Left kidney (tissue), 2 donors: ENCODE results near the gene GLIS1. TPM values are rescaled to one million over a fixed set of nuclear protein-coding genes. Genes with fewer than 3 reads are reported as not detected.

Source experiments
- DNase-seq: peaks from one replicate; pipeline ENCODE4 v3.0.0-alpha.2; 2013
- polyA plus RNA-seq: library from polyadenylated mRNA; unstranded; fragments of 120-200 nt; gene quantifications from one replicate; pipeline ENCODE4 v1.2.1, GENCODE V29; 2013; ENCODE audit not compliant: insufficient read length

Gene GLIS1
- polyA plus RNA-seq, 1 donor, result 2.5 TPM

- no peak for DNase-seq
These were observed 59.8 kb downstream of the GLIS1 start for GRCh38 chr1:53678938-53679825.

DNA sequence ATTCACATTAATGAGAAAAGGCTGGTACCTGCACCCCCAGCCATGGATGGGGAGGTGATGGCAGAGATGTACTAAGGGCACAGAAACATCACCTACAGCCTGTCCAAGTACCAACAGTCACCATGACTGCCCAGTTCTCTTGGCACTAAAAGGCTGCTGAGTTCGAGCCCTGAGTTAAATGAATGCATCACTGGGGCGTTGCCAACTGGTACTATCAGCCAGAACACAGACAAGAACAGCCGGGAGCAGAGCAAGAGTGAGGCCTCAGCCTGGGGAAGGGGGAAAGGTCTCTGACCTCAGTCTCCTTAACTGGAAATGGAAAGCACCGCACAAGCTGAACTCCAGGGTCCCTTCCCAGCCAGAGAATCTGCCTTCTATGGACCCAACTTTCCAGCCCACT is 60.5 kb downstream of the GLIS1 start:
- DNase-seq, result no peak

DNA sequence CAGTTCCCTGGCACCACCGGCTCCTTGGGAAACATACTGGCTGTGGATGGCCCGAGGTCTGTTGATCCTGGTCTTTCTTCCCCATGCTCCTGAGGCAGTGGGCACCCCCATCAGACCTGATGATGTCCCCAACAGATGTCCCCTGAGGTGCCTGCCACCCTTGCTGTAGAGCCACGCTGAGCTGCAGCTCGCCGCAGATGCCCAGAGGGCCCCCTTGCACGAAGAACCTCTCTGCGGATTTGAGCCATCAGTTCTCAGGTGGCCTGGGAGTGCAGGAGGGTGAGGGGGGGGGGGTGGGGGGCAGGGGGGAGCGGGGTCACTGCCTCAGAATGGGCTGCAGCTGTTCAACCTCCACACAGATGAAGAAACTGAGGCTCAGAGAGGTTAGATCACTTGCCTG is 60.9 kb downstream of the GLIS1 start:
- no peak for DNase-seq

DNA sequence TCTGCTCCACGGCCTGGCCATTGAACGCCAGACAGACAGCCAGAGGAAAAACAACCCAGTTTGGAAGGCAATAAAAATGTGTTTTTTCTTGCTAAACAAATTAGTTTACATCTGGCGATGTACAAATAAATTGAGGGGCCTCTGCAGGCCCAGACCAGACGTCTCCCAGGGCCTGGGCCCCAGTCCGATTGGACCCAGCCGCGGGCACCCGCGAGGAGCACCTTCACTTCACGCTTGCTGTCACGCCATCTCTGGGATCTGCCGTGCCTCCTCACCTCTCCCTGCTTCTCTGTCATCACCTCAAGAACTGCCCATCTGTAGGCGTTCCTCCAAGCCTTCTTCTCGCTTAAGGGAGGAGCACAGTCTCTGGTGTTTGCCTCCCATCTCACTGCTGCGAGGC is 61.5 kb downstream of the GLIS1 start:
- DNase-seq, result no peak

DNA sequence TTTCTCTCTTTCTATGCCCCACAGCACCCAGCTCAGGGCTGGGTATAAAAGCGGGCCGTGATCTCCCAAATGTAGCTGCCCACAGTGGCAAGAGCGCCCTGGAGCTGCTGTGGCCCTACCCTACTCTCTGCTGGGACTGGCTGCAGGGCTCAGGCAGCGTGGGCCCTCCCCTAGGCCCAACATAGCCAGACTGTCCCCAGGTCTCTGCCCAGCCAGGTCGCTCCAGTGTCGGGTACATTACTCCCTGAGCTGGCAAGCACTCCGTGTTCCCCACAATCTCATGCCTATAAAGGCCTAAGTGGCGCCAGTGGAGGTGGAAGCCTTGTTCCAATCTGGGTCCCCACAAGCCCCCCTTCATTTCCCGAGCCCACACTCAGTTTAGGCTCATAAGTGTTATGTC is 66.2 kb downstream of the GLIS1 start:
- DNase-seq, result no peak

DNA sequence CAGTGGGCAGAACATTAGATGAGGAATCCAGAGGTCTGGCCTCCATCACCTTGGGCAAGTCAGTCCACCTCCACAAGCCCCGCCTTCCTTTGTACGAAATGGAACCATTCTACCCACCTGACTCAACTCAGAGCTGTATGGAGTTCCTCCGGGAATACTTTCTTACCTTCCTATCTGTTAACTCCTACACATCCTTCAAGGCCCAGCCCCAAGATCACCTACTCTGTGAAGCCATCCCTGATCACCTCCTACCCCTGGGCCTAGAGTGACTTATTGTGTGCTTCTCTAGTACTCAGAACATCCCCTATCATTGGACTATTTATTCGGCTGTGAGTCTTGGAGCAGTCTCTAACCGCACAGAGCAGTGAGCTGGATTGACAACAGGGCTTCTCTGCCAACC is 66.7 kb downstream of the GLIS1 start:
- no peak for DNase-seq

DNA sequence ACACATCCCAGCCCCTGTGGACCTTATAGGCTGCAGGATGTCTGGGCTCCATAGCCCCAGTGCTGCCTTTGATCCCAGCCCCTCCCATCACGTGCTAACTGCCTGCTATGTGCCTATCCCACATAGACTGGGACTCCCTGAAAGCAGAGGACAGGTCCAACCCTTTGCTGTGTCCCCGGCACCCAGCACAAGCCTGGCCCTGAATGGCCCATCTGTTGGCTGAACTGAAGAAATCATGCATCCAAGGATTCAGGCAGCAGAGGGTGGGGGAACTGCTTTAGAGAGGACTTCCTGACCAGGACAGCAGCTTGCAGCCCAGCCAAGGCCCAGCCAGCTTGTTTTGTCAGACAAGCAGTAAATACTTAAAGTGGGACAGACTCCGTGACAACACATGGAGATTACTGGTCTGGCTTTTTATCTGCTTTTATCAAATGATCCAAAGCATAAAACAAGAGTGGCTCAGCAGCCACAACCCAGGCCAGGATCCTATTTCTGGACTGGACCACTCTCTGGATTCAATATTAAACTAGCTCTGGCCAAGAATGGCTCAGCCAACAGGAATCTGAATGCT is 69.3 kb downstream of the GLIS1 start:
- no peak for DNase-seq

- no peak for DNase-seq
These were observed 72.4 kb downstream of the GLIS1 start for GRCh38 chr1:53666566-53666965.

DNA sequence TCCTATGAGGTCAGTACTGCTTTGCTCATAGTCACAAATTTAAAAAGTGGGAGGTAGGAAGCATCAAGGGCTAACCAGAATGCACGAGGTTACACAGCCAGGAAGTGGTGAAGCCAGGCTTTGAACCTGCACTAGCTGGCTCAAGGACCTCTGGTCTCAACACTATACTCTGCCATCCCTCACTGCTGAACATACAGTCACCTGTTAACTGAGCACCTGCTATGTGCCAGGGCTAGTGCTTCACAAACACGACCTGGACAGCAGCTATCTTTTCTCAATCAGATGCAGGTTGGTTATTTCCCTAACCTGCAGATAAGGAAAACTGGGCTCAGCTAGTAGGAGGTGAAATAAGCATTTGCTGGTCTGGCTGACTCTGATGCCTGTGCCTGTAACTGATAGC is 73.0 kb downstream of the GLIS1 start:
- no peak for DNase-seq

DNA sequence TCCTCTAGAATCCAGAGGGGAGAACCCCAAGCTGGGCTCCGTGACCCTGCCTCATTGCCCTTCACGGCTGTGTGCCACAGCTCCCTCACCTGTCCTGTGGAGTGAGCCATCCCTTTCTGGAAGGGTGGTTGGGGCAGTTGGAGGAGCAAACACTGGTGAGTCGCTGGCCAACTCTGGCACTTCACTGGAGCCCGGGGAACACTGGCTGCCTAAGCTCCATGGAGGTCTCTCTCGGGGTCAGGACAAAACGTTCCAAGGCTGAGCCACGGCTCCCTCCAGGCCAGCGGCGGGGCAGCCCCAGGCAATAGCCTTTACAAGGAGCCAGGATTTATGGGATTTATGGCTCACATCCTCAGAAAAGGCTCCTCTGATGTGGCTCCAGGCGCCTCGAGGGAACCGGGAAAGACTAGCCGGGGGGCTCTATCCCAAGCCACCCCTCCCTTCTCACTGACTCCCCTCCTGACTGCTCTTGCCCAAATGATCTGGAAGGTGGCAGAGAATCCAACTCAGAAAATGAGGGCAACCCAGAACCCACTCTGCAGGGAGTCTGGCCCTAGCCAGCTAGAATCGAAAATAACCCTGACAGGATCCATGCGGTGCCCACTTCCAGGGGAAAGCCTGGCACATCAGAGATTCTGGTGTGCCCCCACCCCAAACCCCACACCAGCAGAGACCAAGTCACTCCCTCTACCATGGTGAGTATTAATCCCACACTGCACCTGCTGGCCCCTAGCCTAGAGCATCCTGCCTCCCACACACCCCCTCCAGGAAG is 75.2 kb downstream of the GLIS1 start:
- no peak for DNase-seq

GRCh38 chr1:53662951-53663350 is 76.0 kb downstream of the GLIS1 start:
- no peak for DNase-seq

- no peak for DNase-seq
These were observed 76.8 kb downstream of the GLIS1 start for GRCh38 chr1:53662169-53662568.

DNA sequence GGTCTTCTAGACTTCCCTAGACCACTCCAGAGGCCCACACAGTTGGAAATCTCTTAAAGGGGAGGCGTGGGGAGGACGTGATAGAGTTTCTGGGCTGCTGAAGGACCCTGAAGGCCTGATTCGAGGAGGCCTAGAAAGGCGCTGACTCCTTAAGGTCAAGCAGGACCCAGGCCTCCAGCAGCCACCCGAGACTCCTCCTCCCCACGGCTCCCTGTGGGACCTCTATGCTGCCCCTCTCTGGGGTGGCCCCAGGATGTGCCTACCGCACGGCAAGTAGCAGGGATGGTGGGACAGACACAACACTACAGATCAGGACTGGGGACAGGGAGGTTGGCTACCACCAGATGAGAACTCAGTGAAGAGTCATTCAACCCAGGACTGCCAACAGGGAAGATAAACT is 77.5 kb downstream of the GLIS1 start:
- DNase-seq, result no peak

- DNase-seq, result no peak
These were observed 78.3 kb downstream of the GLIS1 start for GRCh38 chr1:53660666-53661065.

DNA sequence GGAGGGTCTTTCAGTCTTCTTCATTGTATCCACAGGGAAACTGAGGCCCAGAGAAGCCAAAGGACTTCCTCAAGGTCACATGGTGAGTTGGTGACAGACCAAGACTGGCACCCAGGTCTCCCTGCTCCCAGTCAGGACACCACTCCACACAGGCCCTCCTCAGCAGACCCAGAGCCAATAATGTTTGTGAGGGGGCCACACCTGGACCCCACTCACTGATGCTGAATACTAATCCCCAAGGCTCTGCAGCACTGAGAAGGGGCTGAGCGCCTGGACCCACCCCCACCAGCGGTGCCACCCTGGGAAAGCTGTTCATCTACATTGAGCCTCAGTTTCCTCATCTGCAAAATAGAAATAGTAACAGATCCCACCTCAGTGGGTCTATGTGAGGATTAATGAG is 79.5 kb downstream of the GLIS1 start:
- DNase-seq, result no peak

GRCh38 chr1:53658489-53659230 is 80.3 kb downstream of the GLIS1 start:
- no peak for DNase-seq

GRCh38 chr1:53657891-53658396 is 81.0 kb downstream of the GLIS1 start:
- DNase-seq, result no peak

DNA sequence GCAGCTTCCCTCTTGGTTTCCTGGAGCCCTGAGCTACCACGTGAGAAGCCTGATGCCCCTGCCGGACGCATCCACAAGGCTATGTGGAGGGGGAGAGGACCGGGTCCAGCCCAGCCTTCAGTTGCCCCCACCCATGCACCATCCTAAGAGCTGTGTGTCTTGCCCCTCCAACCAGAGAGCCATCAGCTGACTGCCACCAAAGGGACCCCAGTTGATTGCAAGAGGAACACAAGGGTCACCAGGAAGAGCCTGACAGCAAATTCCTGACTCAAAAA is 81.5 kb downstream of the GLIS1 start:
- no peak for DNase-seq

DNA sequence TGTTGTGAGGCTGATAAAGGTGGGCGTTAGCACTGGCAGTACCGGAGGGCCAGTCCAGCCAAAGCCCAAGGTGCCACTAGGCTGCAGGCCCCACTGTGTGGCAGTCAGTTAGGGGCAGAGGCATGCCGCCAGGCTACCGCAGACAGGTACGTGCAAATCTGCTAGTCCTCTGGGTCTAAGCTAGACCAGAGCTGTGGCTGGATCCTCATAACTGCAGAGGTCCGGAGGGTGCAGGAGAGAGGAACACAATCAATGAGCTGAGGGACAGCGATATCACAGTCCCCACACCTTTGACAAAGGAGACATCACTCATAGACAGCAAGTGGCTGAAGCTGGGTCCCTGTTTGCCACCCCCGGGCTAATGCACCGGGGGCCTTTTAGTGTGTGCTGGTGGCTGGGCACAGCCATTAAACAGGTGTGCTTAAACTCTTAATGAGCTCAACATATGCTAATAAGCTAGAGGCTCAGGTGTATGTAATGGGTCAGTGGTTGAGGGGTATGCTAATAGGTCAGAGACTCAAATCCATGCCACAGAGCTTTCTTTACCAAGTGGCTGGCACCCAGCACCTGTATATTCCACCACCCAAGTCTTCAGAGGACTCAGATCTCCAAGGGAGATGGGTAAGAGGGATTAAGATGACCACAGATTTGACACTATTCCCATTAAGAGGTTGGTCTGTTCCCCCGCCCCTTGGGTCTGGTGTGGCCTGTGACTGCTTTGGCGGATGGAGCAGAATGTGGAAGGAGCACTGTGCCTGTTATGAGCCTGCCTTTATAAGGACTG is 82.0 kb downstream of the GLIS1 start:
- DNase-seq, result no peak

GRCh38 chr1:53655931-53656746 is 82.8 kb downstream of the GLIS1 start:
- DNase-seq, result no peak
